Activated T-cell treated with anti-CD3 and anti-CD28 coated beads, Interleukin-2, amount 50 U/mL, for 48 hours (primary cell): ENCODE data around the gene MICU2.

Source experiments
- DNase-seq, 2 experiments: peaks; one replicate each; pipeline ENCODE4 v3.0.0-alpha.2; 2020

Gene MICU2

GRCh38 chr13:21544515-21544914, 59.5 kb downstream of the MICU2 start:
- no peak for DNase-seq

GRCh38 chr13:21542563-21542962, 61.4 kb downstream of the MICU2 start:
- DNase-seq = no peak

- DNase-seq = no peak
Observed at GRCh38 chr13:21541980-21542379, 62.0 kb downstream of the MICU2 start.

GRCh38 chr13:21541271-21541670, 62.7 kb downstream of the MICU2 start:
- DNase-seq = no peak

- no peak for DNase-seq
Observed at GRCh38 chr13:21539687-21540086, 64.3 kb downstream of the MICU2 start.

- no peak for DNase-seq
Observed at GRCh38 chr13:21538753-21539152, 65.2 kb downstream of the MICU2 start.

GRCh38 chr13:21538280-21538679, 65.7 kb downstream of the MICU2 start:
- no peak for DNase-seq

GRCh38 chr13:21537105-21537504, 66.9 kb downstream of the MICU2 start:
- no peak for DNase-seq

- DNase-seq = no peak
Observed at GRCh38 chr13:21534760-21535159, 69.2 kb downstream of the MICU2 start.

GRCh38 chr13:21531455-21531854, 72.5 kb downstream of the MICU2 start:
- DNase-seq = no peak

GRCh38 chr13:21530656-21531055, 73.3 kb downstream of the MICU2 start:
- no peak for DNase-seq

GRCh38 chr13:21529146-21529893, 74.7 kb downstream of the MICU2 start:
- no peak for DNase-seq

GRCh38 chr13:21528616-21529015, 75.4 kb downstream of the MICU2 start:
- no peak for DNase-seq

- DNase-seq = no peak
Observed at GRCh38 chr13:21526707-21527540, 77.0 kb downstream of the MICU2 start.

- no peak for DNase-seq
Observed at GRCh38 chr13:21522847-21523246, 81.1 kb downstream of the MICU2 start.

- no peak for DNase-seq
Observed at GRCh38 chr13:21522130-21522529, 81.8 kb downstream of the MICU2 start.

GRCh38 chr13:21518617-21519144, 85.3 kb downstream of the MICU2 start:
- no peak for DNase-seq

- DNase-seq = no peak
Observed at GRCh38 chr13:21517576-21517975, 86.4 kb downstream of the MICU2 start.

GRCh38 chr13:21516805-21517204, 87.2 kb downstream of the MICU2 start:
- DNase-seq = no peak

- no peak for DNase-seq
Observed at GRCh38 chr13:21511849-21512248, 92.1 kb downstream of the MICU2 start.

- DNase-seq = no peak
Observed at GRCh38 chr13:21504379-21504778, 99.6 kb downstream of the MICU2 start.

- no peak for DNase-seq
Observed at GRCh38 chr13:21501686-21502085, 102.3 kb downstream of the MICU2 start.

- DNase-seq = no peak
Observed at GRCh38 chr13:21486322-21486721, 117.6 kb downstream of the MICU2 start.

GRCh38 chr13:21483748-21484147, 120.2 kb downstream of the MICU2 start:
- no peak for DNase-seq
